Glomerular visceral epithelial cell (primary cell): ENCODE measurements around the gene MX2.
A peak's percentile ranks its signal among the peaks of the same experiment; 100 is the strongest.
"Not testable (repeated sequence)": the region's sequence is repeated elsewhere in the genome, so short reads cannot be mapped to it uniquely, and the experiment has no call there.

Source experiments
- DNase-seq: peaks from one replicate; pipeline ENCODE4 v3.0.0-alpha.2; 2016; ENCODE audit errors: extremely low spot score

MX2 gene, protein sequence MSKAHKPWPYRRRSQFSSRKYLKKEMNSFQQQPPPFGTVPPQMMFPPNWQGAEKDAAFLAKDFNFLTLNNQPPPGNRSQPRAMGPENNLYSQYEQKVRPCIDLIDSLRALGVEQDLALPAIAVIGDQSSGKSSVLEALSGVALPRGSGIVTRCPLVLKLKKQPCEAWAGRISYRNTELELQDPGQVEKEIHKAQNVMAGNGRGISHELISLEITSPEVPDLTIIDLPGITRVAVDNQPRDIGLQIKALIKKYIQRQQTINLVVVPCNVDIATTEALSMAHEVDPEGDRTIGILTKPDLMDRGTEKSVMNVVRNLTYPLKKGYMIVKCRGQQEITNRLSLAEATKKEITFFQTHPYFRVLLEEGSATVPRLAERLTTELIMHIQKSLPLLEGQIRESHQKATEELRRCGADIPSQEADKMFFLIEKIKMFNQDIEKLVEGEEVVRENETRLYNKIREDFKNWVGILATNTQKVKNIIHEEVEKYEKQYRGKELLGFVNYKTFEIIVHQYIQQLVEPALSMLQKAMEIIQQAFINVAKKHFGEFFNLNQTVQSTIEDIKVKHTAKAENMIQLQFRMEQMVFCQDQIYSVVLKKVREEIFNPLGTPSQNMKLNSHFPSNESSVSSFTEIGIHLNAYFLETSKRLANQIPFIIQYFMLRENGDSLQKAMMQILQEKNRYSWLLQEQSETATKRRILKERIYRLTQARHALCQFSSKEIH

DNA sequence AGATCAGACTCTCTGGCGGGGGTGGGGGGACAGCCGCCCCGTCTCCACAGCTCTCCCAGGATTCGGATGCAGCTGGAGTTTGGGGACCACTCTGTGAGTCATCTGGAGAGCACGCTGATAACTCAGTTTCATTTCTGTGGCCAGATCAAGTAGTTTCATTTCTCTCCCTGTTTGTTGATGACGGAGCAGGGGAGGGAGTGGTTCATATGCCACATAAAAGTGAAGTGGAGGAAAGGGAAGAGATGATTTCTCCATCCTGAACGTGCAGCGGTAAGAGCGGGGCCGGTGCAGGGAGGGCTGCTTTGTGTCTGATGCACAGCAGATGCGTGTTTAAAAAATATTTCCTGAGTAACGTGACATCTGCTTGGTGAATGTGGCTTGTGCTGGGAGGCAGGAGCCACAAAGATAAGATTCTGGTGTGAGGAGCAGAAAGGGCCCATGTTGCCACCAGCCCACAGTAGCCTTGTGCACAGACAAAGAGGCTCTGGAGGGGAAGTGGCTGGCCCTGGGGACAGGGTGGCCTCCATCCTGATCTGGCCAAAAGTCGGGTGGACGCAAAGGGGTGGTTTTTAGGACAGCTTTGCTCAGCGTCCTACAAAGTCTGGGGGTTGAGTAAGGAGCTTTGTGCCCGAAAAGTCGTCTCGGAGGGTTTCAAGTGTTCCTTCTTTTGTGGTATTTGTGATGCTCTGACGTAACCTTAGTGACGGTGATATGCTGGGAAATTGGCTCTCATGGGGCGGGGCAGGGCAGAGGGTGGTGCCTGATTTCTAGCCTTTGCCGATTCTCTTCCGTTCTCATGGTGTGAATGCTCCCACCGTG is at the start of gene MX2:
TSS of gene MX2 (plus strand) at position 242 of the 819 bp plus-strand sequence. CDS start 14,880 bp downstream, outside the sequence.
- DNase-seq: peak; percentile 57

DNA sequence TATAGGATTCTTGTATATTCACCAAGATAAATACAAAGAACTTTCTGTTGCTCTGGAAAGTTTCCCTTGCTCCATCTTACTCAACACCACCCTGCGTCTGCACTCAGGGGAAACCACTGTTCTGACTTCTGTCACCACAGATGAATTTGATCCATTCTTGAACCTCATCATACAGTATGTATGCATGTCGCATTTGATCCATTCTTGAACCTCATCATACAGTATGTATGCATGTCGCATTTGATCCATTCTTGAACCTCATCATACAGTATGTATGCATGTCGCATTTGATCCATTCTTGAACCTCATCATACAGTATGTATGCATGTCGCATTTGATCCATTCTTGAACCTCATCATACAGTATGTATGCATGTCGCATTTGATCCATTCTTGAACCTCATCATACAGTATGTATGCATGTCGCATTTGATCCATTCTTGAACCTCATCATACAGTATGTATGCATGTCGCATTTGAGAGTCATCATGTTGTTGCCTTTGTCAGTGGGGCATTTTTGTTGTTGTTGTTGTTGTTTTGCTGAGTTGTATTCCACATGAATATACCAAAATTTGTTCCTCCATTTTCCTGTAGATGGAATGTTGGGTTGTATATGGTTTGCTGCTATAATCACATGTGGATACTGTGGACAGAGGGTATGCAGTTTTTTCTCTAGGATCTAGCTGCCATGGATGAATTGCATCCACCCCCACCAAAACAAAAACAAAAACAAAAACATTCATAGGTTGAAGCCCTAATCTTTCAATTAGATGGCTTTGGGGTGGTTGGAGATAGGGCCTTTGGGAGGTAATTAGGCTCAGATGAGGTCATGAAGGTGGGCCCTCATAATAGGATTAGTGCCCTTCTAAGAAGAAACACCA is 48.3 kb upstream of the MX2 start:
- DNase-seq: not testable (repeated sequence)

DNA sequence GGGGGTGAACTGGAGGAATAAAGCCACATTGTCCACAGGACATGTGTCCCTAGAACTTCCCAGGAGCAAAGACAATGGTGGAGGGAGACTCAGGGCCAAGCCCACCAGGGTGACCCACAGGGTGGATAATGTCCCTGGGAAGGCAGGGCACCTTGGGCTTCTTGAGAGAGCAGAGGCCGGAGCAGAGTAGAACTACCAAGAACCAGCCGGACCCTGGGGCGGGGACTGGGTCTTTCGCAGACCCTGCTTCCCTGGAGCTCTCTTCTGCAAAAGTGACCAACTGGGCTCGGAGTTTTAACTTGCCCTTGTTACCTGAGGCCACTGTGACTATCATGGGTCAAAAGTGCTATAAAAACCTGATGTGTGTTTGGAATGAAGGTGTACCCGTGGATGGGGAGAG is 46.1 kb upstream of the MX2 start:
- no peak for DNase-seq

DNA sequence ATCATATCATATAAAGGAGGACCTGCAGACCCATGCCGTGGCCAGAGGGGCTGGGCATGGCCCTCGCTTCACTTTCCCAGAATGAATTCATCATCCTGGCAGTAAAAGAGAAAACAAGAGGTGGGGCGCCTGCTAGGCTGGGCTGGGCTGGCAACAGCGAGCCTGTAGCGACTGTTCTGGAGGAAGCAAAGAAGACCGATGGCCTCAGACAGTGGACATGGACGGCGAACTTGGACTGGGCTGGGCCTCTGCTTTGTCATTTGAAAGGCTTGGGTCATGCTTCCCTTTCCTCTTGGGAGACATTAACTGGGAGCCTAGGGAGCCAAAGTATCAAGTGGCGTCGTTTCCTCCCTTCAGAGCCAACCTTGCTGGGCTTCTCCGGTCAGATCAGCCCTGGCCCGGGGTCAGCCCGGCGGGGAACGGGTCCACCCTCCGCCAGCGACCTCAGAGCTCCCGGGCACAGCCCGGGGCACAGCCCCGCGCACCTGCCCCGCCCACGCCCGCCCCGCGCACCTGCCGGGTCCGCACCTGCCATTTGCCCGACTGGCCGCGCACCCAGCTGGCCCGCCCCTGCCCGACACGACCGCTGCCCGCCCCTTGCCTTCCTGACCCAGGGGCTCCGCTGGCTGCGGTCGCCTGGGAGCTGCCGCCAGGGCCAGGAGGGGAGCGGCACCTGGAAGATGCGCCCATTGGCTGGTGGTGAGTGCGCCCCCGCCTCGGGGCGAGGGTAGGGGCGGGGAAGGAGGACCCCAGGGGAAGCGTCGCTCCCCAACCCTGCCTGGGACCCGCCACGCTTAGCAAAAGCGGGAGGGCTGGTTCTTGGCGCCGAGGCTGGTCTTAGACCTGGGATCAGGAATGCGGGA is 45.4 kb upstream of the MX2 start, which contains the start of gene FAM3B:
TSS of gene FAM3B (plus strand) at position 602 of the 863 bp plus-strand sequence. CDS start at position 681, 79 bp downstream.
- no peak for DNase-seq

DNA sequence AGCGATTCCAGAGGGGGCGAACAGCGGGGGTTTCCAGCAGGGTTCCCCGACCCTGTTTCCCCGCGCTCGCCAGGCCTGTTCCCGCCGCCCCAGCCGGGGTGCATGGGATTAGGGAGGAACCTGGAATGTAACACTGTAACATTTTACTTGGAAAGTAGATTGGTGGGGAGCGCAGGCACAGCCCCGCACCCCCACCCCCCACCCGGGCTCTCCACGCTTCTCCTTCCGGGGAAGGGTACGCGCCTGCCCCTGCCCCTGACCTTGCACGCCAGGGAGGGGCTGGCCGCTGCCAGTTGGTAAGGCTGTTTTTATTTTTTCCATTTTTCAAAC is 44.8 kb upstream of the MX2 start:
- DNase-seq: no peak

DNA sequence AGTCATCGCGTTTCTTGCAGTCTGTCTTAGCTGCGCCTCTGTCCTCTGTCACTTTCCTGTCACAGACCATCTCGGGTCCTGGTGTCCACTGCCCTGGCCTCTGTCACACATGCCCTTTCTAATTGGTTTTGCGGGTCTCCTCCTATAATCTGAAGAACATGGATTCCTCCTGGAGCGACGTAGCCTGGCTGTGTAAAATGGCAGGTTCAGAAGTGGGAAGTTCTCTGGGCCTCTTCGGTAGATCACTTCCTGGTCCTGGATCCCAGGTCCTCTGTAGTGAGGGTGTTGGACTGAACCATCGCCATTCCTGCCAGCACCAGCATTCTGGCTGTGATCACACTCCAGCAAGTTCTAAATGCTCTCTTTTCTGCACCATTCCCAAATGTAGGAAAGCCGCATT is 44.4 kb upstream of the MX2 start:
- DNase-seq: no peak

DNA sequence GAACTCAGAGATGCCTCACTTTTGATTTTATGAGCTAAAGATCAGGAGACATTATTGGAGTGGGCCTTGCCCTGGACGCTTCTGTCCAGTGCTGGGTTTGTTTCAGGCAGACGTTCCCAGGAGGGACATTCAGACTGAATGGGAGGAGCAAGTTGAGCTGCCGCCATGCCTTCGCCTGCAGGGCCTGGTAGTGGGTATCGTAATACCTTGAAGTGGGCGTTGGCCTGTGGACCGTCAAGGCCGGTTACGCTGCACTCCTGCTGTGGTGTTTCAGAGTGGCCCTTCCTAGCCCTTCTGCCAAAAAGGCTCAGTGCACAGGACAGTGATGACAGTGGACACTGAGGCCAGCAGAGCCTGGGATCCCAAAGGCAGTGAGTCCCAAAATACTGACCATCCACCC is 43.6 kb upstream of the MX2 start:
- DNase-seq: no peak

DNA sequence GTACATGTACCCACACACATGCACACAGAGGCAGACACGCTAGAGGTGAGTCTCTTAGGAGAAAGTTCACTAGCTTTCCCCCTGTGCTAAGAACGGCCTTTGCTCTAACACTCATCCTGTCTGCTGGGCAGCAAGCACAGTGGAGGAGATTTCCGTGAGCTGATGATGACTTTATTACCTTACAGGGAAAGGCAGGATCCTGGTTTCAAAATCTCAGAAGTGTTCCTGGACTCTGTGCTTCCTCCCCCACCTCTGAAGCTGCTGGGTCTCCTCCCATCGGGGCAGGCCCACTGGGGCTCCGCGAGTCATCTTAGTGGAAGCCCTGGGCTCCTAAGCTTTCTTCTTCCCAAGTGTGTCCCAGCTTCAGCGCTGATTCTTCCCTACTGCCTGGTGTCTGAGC is 42.6 kb upstream of the MX2 start:
- no peak for DNase-seq

DNA sequence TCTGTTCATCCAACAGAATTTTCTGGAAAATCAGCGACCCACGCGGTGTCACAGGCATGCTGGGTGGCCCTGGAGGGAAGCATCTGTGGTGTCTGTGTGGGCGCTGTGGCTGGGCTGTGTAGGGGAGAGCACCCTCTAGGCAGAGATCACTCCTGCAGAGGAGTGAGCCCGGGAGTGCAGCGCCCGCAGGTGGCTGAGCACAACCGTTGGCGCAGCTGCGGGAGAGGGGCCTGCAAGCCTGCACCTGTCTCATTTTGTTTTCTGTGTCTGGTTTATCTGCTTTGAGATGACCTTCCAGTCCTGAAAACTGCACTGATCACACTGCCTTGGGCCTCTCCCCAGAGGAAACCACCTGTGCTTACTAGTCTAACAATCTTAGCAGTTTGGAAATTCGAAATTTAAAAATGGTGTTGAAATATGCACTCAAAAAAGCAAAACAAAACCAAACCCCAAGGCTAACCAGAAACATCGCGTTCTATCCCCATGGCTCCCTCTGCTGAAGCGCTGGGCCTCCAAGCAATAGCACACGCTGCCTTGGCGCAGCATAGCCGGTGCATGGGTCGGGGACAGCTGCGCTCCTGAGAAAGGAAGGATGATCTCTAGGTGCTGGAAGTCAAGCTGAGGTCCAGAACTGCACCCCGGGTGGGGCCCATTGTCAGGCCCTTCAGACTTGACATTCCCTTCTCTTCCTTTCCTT is 40.5 kb upstream of the MX2 start:
- DNase-seq: no peak

DNA sequence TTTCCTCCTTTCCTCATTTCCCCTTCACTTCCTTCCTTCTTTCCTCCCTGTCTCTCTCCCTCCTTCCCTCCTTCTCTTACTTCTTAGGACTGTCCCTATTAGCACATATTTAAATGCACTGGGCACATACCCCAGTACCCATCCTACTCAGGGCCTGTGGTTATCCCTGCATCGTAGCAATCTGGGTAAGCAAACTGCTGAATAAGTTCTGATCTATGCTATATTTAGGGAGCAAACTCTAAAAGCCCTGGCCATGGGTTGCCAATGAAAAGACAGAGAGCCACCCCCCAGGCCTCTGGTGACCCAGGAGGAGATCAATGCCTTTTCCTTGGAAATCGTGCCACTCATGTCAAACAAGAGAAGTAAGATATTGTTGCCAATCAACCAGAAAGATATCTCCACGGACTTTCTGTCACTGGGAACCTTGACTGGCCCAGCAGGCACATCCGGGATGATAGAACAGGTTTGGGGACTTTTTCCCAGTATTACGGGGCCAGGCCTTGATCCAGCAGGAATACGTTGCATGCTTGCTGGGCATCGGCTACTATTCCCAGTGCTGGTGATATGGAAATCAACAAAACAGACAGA is 39.8 kb upstream of the MX2 start:
- DNase-seq: no peak

DNA sequence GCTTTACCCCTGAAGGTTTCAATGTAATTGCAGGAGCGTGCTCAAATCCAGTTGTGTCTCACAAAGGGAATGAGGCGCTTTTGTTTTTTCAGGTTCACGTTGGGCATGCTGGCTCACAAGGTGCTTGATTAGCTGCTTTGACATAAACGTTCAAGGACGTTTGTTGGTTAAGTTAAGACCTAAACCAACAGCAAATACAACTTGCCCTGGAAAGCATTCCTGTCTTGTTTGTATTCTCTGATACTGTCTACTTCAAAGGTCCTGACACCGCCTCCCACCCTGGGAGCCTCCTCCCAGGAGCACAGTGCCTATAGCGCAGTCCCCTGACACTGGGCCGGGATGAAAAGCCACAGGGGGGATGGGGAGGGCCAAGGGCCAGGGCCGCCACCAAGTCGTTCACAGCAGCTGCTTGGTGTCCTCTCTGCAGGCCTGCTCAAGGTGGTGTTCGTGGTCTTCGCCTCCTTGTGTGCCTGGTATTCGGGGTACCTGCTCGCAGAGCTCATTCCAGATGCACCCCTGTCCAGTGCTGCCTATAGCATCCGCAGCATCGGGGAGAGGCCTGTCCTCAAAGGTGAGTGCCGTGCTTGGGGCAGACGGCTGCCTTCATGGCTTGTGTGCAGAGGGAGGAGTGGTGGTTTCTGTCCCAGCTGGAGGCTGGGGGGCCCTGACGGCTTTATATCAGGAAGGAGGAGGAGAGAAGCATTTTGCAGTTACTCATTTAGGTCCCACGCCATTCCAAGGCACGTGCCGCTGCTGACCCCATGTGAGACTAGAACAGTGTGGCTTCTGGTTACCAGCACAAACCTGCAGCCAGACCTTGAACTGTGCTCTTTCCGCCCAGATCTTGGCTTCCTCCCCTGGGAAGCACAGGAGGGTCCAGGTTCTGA is 39.1 kb upstream of the MX2 start:
- DNase-seq: no peak

DNA sequence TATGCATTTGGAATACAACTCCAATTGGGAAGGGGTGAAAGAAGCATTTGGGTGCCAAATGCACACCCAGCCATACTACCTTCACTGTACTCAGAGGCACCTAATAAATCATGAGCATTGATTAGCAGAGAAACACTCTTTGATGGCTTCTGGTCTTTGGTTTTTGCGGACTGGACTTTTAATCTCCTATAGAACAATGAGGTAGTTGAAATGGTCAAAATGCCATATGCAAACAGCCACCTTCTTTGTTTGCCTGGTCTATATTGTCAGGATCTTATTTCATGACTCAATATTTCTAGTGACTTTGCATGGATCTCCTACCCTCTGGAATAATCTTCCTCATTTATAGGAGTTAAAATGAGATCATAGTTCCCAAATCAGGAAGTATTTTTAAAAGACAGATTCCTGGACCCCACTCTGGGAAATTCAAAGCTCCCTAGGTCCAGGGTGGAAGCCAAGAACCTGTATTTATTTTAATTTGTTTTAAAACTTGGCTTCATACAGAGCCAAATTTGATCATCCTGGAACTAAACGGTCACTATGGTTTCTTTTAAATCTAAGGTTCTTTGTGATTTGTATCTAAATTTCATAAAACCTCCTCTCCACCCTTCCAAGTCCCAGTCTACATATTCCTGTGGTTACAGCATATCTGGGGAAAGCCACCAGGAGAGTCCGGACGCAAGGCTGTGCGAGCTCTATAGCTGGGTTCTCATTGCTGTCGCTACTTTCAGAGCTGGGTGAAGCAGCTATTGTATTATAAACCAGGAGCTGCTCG is 36.5 kb upstream of the MX2 start:
- no peak for DNase-seq

DNA sequence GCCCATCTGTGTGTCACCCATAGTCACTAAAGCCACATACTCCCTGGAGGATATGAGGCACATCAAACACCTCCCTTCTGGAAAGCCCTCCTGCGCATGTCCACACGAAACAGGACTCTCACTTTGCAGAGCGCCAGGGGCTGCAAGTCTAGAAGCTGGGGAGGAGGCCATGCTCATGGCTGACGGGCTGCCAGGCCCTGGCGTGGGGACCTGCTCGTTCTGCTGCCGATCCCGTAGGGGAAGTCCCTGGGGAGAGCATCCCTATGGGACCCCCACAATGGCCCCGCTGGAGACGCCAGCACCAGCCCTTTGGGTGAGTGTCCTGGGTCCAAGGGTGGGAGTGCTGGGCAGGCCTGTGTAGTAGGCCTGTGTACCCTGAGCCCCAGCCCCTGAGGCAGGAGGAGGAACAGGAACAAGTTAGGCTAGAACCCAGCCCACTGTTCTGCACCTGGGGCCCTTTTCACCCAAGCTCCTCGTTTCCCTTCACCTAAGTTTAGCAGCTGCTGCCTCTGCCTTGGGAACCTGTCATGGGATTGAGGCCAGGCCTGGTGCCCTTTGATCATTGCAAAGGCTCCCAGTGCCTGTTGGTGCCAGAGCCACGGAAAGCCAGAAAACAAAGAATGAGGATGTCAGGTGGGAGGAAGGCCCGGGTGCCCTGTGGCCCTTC is 35.3 kb upstream of the MX2 start:
- DNase-seq: no peak

DNA sequence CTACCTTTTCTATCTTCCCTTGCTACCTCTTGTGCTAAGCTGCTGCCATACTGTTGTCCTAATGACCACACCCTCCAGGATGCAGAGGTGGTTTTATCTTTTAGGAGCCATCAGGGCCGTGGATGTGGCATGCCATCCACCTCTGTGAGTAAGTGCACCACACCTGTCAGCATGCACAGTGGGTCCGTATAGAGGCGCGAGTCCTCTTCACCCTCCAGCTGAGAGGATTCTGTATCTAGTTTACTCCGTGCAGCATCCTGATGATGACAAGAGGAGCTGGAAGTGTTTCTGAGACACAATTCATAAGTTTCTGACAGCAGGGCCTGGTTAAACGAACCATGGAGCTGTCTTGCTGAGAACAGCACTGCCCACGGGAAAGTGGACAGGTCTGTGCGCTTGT is 34.1 kb upstream of the MX2 start:
- no peak for DNase-seq

DNA sequence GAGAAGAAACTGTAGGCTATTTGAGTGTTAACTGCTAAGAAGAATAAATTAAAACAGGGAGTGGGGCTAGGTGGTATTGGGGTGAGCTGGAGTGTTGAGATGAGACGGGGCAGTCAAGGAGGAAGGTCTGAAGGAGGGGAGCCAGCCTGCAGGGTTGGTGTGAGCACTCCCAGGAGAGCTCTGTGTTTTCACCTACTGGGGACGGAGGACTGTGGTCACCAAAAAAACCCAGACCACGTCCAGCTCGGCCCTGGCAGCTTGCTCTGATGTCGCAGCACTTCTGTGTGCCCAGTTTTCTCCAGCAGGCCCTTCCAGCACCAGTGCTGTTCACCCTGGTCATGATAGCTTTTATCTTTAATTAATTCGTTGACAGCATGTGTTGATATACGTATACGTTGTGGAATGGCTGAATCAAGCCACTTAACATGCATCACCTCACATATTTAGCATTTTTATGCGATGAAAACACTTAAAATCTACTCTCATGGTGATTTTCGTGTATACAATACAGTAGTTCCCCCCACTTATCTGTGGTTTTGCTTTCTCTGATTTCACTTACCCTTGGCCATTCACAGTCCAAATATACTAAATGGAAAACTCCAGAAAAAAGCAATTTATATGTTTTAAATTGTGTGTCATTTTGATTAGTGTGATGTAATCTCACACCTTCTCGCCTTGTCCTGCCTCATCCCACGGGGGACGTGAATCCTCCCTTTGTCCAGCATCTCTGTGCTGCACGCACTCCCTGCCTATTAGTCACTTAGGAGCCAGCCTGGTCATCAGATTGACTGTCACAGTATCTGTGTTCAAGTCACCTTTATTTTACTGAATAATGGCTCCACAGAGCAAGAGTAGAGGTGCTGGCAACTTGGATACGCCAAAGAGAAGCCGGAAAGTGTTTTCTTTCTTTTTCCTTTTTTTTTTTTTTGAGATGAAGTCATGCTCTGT is 32.9 kb upstream of the MX2 start:
- DNase-seq: peak; percentile 46

DNA sequence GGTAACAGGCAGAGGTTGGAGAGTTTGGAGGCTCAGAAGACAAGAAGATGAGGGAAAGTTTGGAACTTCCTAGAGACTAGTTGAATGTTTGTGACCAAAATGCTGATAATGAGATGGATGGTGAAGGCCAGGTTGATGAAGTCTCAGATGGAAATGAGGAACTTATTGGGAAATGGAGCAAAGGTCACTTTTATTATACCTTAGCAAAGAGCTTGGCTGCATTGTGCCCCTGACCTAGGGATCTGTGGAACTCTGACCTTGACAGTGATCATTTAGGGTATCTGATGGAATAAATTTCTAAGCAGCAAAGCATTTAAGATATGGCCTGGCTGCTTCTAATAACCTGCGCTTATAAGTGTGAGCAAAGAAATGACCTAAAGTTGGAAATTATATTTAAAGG is 28.1 kb upstream of the MX2 start:
- no peak for DNase-seq
